H1 (cell line): Measurements from ENCODE around the gene NEO1. TPM values are rescaled to one million over a fixed set of nuclear protein-coding genes. Genes with fewer than 3 reads are reported as not detected.

Experiments used
- EZH2 ChIP-seq: fragments of 200-600 bp; sonication (generic); IDR thresholded peaks from 2 replicates; pipeline ENCODE4 v1.7.1; 2012; ENCODE audit warnings: low read depth, mild to moderate bottlenecking, moderate library complexity, low read length, inconsistent platforms; ENCODE audit not compliant: severe bottlenecking
- GTF2F1 ChIP-seq: IDR thresholded peaks from 2 replicates; pipeline ENCODE4 v1.6.1; 2012; ENCODE audit warnings: low read depth, low read length, improper control_type of control experiment, borderline replicate concordance
- TAF7 ChIP-seq: optimal IDR thresholded peaks from 2 replicates; pipeline ENCODE3; 2011; ENCODE audit warnings: low read depth, mild to moderate bottlenecking, inconsistent platforms, low read length, moderate library complexity, borderline replicate concordance
- USF2 ChIP-seq: IDR thresholded peaks from 2 replicates; pipeline ENCODE4 v1.6.1; 2011; ENCODE audit warnings: low read length, improper control_type of control experiment
- polyA plus RNA-seq, 7 experiments: library from polyadenylated mRNA; depleted of rRNA in 3 of 7; stranded (reverse) in 5 of 7; unstranded in 2 of 7; fragments of >200 nt in 5 of 7; fragments of 200-250 nt in 2 of 7; gene quantifications; 1 replicate in 5 of 7; 2 replicates in 1 of 7; 4 replicates in 1 of 7; pipeline versions ENCODE4 v1.2.1 to v1.2.3, GENCODE V29; 2011 to 2013; ENCODE audit warnings: missing spikeins in 2 of 7, mixed read lengths in 2 of 7
- total RNA-seq: library from RNA; stranded (reverse); fragmentation: NEBNext Ultra II Directional; extraction: Animal tissue kit (Norgen Biotek cat#: 25700); gene quantifications from 2 replicates; pipeline ENCODE4 v1.2.1, GENCODE V29; 2021

Gene NEO1
- total and polyA plus RNA-seq, 2 of the 8 experiments (the other 6 are each of a cell fraction or from before 2014, with no cell fraction given): 36.0 to 51.0 TPM

- TF ChIP-seq EZH2 (no peak), USF2 (no peak), GTF2F1 (no peak), TAF7 (no peak)
Observed at GRCh38 chr15:73004462-73004861, 47.8 kb upstream of the NEO1 start (continued).
